ENCODE measurements around the gene UNC79. TPM values are rescaled to one million over a fixed set of nuclear protein-coding genes. Genes with fewer than 3 reads are reported as not detected.

The UNC79 gene
- total RNA-seq, 1 donor from 2014 or later, result 0.29 TPM

DNA sequence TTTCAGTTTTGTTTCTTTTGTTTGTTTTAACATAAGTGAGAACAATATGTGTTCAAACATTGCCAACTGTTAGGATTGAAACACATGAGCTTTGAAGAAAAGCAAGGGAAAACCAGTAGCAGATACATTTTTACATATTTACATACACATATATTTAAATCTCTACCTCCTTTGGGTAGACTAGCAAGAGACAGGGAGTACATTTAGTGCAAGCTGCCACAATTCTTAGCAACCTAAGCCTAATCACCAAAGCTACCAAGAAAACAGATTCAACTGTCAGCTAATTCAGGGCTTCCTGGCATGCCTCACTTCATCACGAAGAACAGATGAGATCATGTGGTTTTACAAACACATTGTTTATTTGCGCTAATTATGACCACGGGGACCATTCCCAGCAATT, 214.5 kb downstream of the UNC79 start:
- no peak overlapping the region for H3K4me3 ChIP-seq (ENCODE audit: low read depth, low read length)
- DNase-seq (ENCODE audit: low read depth), result no peak
- TF ChIP-seq, protein P1, sequence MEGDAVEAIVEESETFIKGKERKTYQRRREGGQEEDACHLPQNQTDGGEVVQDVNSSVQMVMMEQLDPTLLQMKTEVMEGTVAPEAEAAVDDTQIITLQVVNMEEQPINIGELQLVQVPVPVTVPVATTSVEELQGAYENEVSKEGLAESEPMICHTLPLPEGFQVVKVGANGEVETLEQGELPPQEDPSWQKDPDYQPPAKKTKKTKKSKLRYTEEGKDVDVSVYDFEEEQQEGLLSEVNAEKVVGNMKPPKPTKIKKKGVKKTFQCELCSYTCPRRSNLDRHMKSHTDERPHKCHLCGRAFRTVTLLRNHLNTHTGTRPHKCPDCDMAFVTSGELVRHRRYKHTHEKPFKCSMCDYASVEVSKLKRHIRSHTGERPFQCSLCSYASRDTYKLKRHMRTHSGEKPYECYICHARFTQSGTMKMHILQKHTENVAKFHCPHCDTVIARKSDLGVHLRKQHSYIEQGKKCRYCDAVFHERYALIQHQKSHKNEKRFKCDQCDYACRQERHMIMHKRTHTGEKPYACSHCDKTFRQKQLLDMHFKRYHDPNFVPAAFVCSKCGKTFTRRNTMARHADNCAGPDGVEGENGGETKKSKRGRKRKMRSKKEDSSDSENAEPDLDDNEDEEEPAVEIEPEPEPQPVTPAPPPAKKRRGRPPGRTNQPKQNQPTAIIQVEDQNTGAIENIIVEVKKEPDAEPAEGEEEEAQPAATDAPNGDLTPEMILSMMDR (conservative IDR thresholded peaks at IDR 0.05; ENCODE audit: low read depth, low read length), result no peak

DNA sequence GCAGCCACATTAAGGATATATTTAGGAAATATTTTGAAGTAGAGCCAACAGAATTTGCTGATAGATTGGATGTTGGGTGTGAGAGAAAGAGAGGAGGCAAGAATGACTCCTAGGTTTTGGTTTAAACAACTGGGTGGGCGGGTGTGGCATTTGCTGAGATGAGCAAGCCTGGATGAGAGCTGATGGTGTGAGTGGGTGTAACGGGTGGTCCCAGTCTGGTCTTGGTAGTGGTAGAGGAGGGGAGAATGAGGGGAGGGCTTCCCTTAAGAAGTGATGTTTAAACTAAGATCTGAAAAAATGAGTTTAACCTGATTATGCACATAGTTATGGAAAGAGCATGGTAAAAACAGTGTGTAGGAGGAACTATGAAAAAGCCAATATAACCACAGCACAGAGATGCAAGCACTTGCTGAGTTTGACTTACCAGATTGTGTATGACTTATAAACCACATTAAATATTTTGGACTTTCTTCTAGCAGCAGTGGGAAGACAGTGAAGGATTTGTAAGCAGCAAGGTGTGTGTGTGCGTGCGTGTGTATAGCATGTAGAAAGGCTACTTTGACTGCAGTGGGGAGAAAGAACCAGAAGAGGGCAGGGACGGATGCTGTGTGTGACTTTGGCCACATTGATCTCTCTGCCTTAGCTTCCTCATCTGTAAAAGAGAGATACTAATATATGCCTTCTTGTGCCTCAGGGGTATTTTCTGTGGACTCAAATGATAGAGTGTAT, 217.9 kb downstream of the UNC79 start:
- H3K4me3 ChIP-seq (ENCODE audit: low read depth, low read length), result no peak overlapping the region
- DNase-seq (ENCODE audit: low read depth), result no peak
- TF ChIP-seq, protein P1 (conservative IDR thresholded peaks at IDR 0.05; ENCODE audit: low read depth, low read length), result peak; percentile 36

DNA sequence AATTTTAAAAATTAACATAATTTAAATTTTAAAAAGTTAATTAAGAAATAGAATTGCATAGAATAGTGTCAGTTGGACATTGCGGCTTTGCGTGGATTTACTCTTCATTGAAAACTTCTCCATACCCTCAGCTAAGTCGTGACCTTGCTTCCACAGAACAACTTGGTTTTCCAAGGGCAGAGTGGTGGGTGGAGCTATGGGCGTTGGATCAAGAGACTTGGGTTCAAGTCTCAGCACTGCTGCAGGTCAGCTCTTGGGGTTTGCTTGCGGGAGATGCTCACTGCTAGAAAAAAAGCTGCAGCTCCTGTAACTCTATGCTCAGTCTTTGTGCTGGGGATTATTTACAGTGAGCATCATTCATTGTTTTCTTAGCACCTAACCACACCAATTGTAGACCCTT, 223.9 kb downstream of the UNC79 start:
- no peak for DNase-seq (ENCODE audit: low read depth)
- TF ChIP-seq, protein P1 (conservative IDR thresholded peaks at IDR 0.05; ENCODE audit: low read depth, low read length), result no peak
- H3K4me3 ChIP-seq (ENCODE audit: low read depth, low read length), result no peak overlapping the region

DNA sequence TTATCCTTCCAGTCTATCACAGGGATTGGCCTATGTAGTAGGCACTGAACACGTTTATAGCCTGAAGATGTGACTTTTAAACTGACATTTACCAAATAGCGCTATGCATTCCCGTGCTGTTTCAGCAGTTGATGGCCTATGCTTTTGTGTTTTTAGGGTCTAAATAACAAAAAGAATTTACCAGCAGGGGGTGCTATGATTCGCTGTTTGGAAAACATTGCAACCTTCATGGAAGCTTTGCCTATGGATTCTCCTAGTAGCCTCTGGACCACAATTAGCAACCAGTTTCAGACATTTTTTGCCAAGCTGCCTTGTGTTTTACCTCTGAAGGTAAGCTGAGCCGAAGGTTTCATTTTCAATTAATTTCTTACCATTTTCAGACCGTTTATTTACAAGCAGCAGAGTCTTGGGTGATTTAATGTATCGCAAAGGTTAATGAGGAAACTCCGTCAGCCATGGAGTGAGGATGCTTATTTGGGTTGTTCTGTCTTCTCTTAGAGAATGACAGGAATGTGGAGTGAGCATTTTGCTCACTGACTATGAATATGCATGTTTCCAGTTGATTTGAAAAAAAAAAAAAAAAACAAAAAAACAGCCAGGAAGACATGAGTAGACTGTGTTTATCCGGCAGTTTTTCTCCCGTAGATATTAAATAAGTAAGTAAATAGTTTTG, 224.5 kb downstream of the UNC79 start:
- TF ChIP-seq, protein P1 (conservative IDR thresholded peaks at IDR 0.05; ENCODE audit: low read depth, low read length), result peak; percentile 76
- peak; percentile 15 for DNase-seq (ENCODE audit: low read depth)
- H3K4me3 ChIP-seq (ENCODE audit: low read depth, low read length), result no peak overlapping the region

DNA sequence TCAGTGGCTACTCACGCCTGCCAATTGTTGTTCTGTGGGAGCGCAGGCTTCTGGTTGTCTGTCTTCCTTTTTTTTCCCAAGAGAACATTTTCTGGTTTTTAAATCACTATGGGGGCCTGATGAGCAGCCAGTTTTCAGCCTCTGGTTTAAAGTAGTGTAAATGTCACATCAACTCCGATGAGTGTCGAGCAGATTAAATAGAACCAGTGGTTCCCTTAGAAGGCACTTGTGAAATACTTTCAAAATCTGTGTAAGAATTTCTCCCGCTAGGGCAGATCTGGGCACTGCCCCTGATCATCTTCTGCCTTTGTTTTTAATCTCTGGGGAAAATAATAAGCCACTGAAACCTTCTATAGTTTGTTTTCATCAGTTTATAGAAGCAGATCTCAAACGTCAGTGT, 227.1 kb downstream of the UNC79 start:
- TF ChIP-seq, protein P1 (conservative IDR thresholded peaks at IDR 0.05; ENCODE audit: low read depth, low read length), result no peak
- no peak for DNase-seq (ENCODE audit: low read depth)
- no peak overlapping the region for H3K4me3 ChIP-seq (ENCODE audit: low read depth, low read length)

DNA sequence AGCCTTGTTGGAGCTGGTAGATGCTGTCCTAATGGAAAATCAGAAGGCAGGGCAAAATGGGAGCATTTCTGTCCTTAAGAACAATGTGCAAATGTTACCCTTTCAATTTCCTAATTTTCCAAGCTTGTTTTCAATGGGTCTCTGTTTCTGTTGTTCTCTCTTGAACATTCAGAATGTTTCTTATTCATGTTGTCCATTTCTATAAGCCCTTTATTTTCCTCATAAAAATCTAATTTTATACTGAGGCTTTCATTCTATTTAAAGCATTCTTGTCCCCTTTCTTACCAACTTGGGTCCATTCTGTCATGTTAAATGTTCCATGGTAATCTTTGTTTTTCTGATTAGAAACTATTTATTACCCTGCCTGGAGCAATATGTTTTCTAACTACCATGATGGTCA, 232.6 kb downstream of the UNC79 start:
- DNase-seq (ENCODE audit: low read depth), result no peak
- TF ChIP-seq, protein P1 (conservative IDR thresholded peaks at IDR 0.05; ENCODE audit: low read depth, low read length), result no peak
- no peak overlapping the region for H3K4me3 ChIP-seq (ENCODE audit: low read depth, low read length)
